Activated naive CD4-positive, alpha-beta T cell treated with anti-CD3 and anti-CD28 coated beads for 36 hours (primary cell): ENCODE measurements around the gene AKR1C8. TPM values are rescaled to one million over a fixed set of nuclear protein-coding genes. Genes with fewer than 3 reads are reported as not detected.
"Not testable (repeated sequence)": the region's sequence is repeated elsewhere in the genome, so short reads cannot be mapped to it uniquely, and the experiment has no call there.

ENCODE experiments used
- CTCF ChIA-PET: fragments of 350-600 bp; sonication (Branson Sonifier 250); formaldehyde crosslinking; loops from one replicate; lab custom pipeline; 2021; ENCODE audit warnings: antibody characterized with exemption; lab: Charles Lee
- DNase-seq: peaks from one replicate; pipeline ENCODE4 v3.0.0-alpha.2; 2020
- H3K27ac Mint-ChIP-seq: one replicate; pipeline ENCODE4 v1.8.0; 2021; ENCODE audit warnings: mild to moderate bottlenecking, mixed read lengths
- H3K27me3 Mint-ChIP-seq: one replicate; pipeline ENCODE4 v1.8.0; 2021; ENCODE audit warnings: low read depth, mixed read lengths
- H3K36me3 Mint-ChIP-seq: one replicate; pipeline ENCODE4 v1.8.0; 2021; ENCODE audit warnings: low read depth, mixed read lengths
- H3K4me1 Mint-ChIP-seq: one replicate; pipeline ENCODE4 v1.8.0; 2021; ENCODE audit warnings: low read depth, mixed read lengths
- H3K4me3 Mint-ChIP-seq: one replicate; pipeline ENCODE4 v1.8.0; 2021; ENCODE audit warnings: mild to moderate bottlenecking, moderate library complexity, mixed read lengths
- H3K9me3 Mint-ChIP-seq: one replicate; pipeline ENCODE4 v1.8.0; 2021; ENCODE audit warnings: mixed read lengths
- intact Hi-C: fragments of 100-400 bp; cut with micrococcal nuclease; formaldehyde crosslinking; loops from one replicate; pipeline ENCODE4 v1.15.1; 2023
- total RNA-seq, 2 experiments: library from RNA; stranded (reverse); gene quantifications; one replicate each; pipeline ENCODE4 v1.2.3, GENCODE V29; 2021

AKR1C8 gene
- not detected for total RNA-seq

- Mint-ChIP-seq H3K36me3 (no peaks in the 10 kb centered on the region), H3K27me3 (no peaks in the 10 kb centered on the region), H3K4me3 (no peak within 1 kb of the TSS), H3K9me3 (no peaks in the 10 kb centered on the region), H3K27ac (no peak within 1 kb of the TSS), H3K4me1 (no peaks in the 10 kb centered on the region)
- CTCF ChIA-PET, result no interaction called here
- no peak for DNase-seq
- intact Hi-C loops, result no loop called here
Measured at GRCh38 chr10:5184987-5185775, at the start of gene AKR1C8. Gene AKR1C8, minus strand, starts transcription at chr10:5185150. Its CDS starts 46 bp downstream, at chr10:5185104.

- DNase-seq, result no peak
- Mint-ChIP-seq H3K9me3 (peaks cover 21% of the 10 kb centered on the region), H3K27ac (no peak overlapping the region), H3K27me3 (no peaks in the 10 kb centered on the region), H3K4me1 (no peaks in the 10 kb centered on the region), H3K36me3 (peaks cover 15% of the 10 kb centered on the region), H3K4me3 (no peak overlapping the region)
- intact Hi-C loops, result no loop called here
- CTCF ChIA-PET, result interaction anchor here (1.0 kb wide), 1 partner anchor 10 kb away, joined by 5 read pairs; no protein-coding TSS in a partner anchor
Measured at GRCh38 chr10:5234106-5234860, 49.3 kb upstream of the AKR1C8 start.

- CTCF ChIA-PET, result interaction anchor here (1.0 kb wide), 1 partner anchor 9 kb away, joined by 5 read pairs; no protein-coding TSS in a partner anchor
- H3K4me1 Mint-ChIP-seq, result no peaks in the 10 kb centered on the region
- peaks cover 18% of the 10 kb centered on the region for H3K9me3 Mint-ChIP-seq
Measured at GRCh38 chr10:5233324-5233723, 48.4 kb upstream of the AKR1C8 start.

GRCh38 chr10:5229019-5229418, 44.1 kb upstream of the AKR1C8 start:
- intact Hi-C loops, result no loop called here
- CTCF ChIA-PET, result no interaction called here
- Mint-ChIP-seq H3K4me3 (no peak overlapping the region), H3K4me1 (no peaks in the 10 kb centered on the region), H3K36me3 (no peaks in the 10 kb centered on the region), H3K9me3 (no peaks in the 10 kb centered on the region), H3K27me3 (no peaks in the 10 kb centered on the region), H3K27ac (no peak overlapping the region)
- DNase-seq, result no peak

More at GRCh38 chr10:5233324-5233723, 48.4 kb upstream of the AKR1C8 start:
- intact Hi-C loops, result no loop called here
- Mint-ChIP-seq H3K27me3 (no peaks in the 10 kb centered on the region), H3K4me3 (no peak overlapping the region), H3K36me3 (peaks cover 14% of the 10 kb centered on the region), H3K27ac (no peak overlapping the region)
- no peak for DNase-seq

GRCh38 chr10:5222942-5223341, 38.0 kb upstream of the AKR1C8 start:
- H3K27me3 Mint-ChIP-seq, H3K4me3 Mint-ChIP-seq, H3K4me1 Mint-ChIP-seq, H3K9me3 Mint-ChIP-seq, DNase-seq, CTCF ChIA-PET, H3K27ac Mint-ChIP-seq, intact Hi-C loops, H3K36me3 Mint-ChIP-seq: not testable (repeated sequence)

GRCh38 chr10:5219262-5219661, 34.3 kb upstream of the AKR1C8 start:
- no peak overlapping the region for H3K27ac Mint-ChIP-seq
- H3K27me3 Mint-ChIP-seq, result no peaks in the 10 kb centered on the region
- H3K4me3 Mint-ChIP-seq, result no peak overlapping the region
- H3K4me1 Mint-ChIP-seq, result no peaks in the 10 kb centered on the region
- no peaks in the 10 kb centered on the region for H3K9me3 Mint-ChIP-seq
- no peak for DNase-seq
- intact Hi-C loops, result loop anchor here (10.0 kb wide), 1 partner anchor 166 kb away; no protein-coding TSS in a partner anchor
- CTCF ChIA-PET, result interaction anchor here (1.7 kb wide), 1 partner anchor 65 kb away, joined by 3 read pairs; no protein-coding TSS in a partner anchor
- peaks cover 6% of the 10 kb centered on the region for H3K36me3 Mint-ChIP-seq

DNA sequence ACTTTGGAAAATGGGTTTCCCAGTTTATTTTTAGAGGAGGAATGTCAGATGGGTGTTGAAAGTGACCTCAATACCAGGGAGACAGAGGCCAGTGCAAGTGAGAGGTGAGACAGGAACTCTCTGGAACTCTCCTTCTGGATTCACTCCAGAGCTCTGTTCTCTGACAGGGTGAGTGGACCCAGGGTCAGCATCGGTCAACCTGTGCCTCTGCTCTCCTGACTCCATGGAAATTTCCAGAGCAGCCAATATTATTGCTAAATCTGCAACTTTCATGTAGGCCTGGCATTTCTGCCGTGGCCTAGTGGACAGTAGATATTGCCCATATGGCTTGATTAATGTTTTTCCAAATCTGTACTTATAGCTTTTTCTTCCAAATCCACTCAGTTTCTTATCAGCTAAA, 31.9 kb upstream of the AKR1C8 start:
- intact Hi-C loops, result loop anchor here (10.0 kb wide), 1 partner anchor 168 kb away; no protein-coding TSS in a partner anchor
- no peak overlapping the region for H3K4me3 Mint-ChIP-seq
- H3K4me1 Mint-ChIP-seq, result no peaks in the 10 kb centered on the region
- DNase-seq, result no peak
- CTCF ChIA-PET, result no interaction called here
- no peaks in the 10 kb centered on the region for H3K27me3 Mint-ChIP-seq
- H3K9me3 Mint-ChIP-seq, result peaks cover 3% of the 10 kb centered on the region
- H3K27ac Mint-ChIP-seq, result no peak overlapping the region
- H3K36me3 Mint-ChIP-seq, result peaks cover 1% of the 10 kb centered on the region

DNA sequence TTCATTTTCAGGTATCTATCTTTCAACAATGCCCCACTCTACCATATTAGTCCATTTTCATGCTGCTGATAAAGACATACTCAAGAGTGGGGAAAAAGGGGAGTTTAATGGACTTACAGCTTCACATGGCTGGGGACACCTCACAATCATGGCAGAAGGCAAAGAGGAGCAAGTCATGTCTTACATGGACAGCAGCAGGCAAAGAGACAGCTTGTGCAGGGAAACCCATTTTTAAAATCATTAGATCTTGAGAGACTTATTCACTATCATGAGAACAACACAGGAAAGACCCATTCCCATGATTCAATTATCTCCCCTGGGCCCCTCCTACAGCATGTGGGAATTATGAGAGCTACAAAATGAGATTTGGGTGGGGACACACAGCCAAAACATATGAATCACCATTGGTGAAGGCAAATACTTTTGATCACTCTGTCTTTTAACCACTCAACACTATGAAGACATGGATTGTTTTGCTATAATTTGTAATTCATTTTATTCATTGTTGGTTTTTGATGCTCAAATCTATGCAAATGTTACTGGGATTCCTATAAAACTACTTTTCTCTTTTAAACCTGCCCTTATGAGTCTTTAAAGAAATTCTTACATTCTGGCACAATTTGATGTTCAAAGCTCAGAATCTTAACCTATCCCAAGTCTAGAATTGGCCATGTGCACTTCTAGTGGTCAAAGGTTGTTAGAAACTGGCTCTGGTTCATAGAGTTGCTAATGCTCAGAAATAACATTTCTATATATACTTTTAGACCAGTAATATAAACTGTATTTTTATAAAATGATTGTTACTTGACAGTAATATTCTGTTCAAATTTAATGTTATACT, 27.0 kb upstream of the AKR1C8 start:
- H3K27ac Mint-ChIP-seq, result no peak overlapping the region
- peaks cover 2% of the 10 kb centered on the region for H3K27me3 Mint-ChIP-seq
- no peak for DNase-seq
- peaks cover 9% of the 10 kb centered on the region for H3K9me3 Mint-ChIP-seq
- CTCF ChIA-PET, result no interaction called here
- no peaks in the 10 kb centered on the region for H3K4me1 Mint-ChIP-seq
- intact Hi-C loops, result loop anchor here (10.0 kb wide), 1 partner anchor 173 kb away; no protein-coding TSS in a partner anchor
- H3K36me3 Mint-ChIP-seq, result peaks cover 4% of the 10 kb centered on the region
- H3K4me3 Mint-ChIP-seq, result no peak overlapping the region

GRCh38 chr10:5210261-5210660, 25.3 kb upstream of the AKR1C8 start:
- H3K36me3 Mint-ChIP-seq, H3K9me3 Mint-ChIP-seq, H3K4me1 Mint-ChIP-seq, H3K4me3 Mint-ChIP-seq, H3K27ac Mint-ChIP-seq, H3K27me3 Mint-ChIP-seq: not testable (repeated sequence)
- peak; percentile 12 for DNase-seq
- intact Hi-C loops, result loop anchor here (10.0 kb wide), 1 partner anchor 175 kb away; no protein-coding TSS in a partner anchor
- CTCF ChIA-PET, result interaction anchor here (0.6 to 1.0 kb wide), 2 partner anchors 82 to 145 kb away, joined by 3 to 4 read pairs; no protein-coding TSS in a partner anchor

DNA sequence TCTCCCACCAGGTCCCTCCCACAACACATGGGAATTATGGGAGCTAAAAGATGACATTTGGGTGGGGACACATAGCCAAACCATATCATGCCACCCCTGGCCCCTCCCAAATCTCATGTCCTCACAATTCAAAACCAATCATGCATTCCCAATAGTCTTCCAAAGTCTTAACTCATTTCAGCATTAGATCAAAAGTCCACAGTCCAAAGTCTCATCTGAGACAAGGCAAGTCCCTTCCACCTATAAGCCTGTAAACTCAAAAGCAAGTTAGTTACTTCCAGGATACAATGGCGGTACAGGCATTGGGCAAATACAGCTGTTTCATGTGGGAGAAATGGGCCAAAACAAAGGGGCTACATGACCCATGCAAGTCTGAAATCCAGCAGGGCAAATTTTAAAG, 24.8 kb upstream of the AKR1C8 start:
- H3K4me1 Mint-ChIP-seq, H3K36me3 Mint-ChIP-seq, DNase-seq, H3K9me3 Mint-ChIP-seq, H3K27ac Mint-ChIP-seq, H3K27me3 Mint-ChIP-seq, H3K4me3 Mint-ChIP-seq: not testable (repeated sequence)
- intact Hi-C loops, result loop anchor here (10.0 kb wide), 1 partner anchor 175 kb away; no protein-coding TSS in a partner anchor
- CTCF ChIA-PET, result interaction anchor here (0.6 to 1.0 kb wide), 2 partner anchors 83 to 145 kb away, joined by 3 to 4 read pairs; no protein-coding TSS in a partner anchor

GRCh38 chr10:5206799-5207198, 21.8 kb upstream of the AKR1C8 start:
- H3K36me3 Mint-ChIP-seq, result peaks cover 2% of the 10 kb centered on the region
- intact Hi-C loops, result no loop called here
- H3K9me3 Mint-ChIP-seq, result peaks cover 10% of the 10 kb centered on the region
- no peak overlapping the region for H3K4me3 Mint-ChIP-seq
- DNase-seq, result peak; percentile 8
- H3K4me1 Mint-ChIP-seq, result peaks cover 5% of the 10 kb centered on the region
- H3K27me3 Mint-ChIP-seq, result peaks cover 2% of the 10 kb centered on the region
- CTCF ChIA-PET, result no interaction called here
- H3K27ac Mint-ChIP-seq, result no peak overlapping the region

DNA sequence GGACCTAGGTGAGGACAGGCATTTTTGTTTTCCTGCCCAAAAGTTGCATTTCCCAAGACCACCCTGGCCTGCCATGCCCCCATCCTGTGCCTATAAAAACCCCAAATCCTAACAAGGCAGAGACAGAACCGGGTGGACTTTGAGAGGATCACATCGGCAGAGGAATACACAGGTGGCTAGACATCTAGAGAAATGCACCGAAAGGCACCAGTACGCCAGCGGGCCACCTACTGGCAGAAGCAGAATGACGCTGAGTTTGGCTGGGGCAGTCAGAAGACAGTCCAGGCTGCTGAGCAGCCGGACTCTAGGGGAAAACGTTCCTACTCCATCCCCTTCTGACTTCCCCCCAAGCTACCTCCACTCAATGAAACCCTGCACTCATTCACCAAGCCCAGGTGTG, 14.4 kb upstream of the AKR1C8 start:
- intact Hi-C loops, result no loop called here
- Mint-ChIP-seq H3K27ac (no peak overlapping the region), H3K36me3 (no peaks in the 10 kb centered on the region), H3K4me3 (no peak overlapping the region), H3K9me3 (peaks cover 4% of the 10 kb centered on the region), H3K27me3 (peaks cover 2% of the 10 kb centered on the region), H3K4me1 (no peaks in the 10 kb centered on the region)
- CTCF ChIA-PET, result no interaction called here
- no peak for DNase-seq
